Measurements from ENCODE around the gene CHRND. TPM values are rescaled to one million over a fixed set of nuclear protein-coding genes. Genes with fewer than 3 reads are reported as not detected.

Gene CHRND
- total and polyA plus RNA-seq, 2 of the 8 experiments (the other 6 are each of a cell fraction or from before 2014, with no cell fraction given): 0.24 TPM; not detected in 1

DNA sequence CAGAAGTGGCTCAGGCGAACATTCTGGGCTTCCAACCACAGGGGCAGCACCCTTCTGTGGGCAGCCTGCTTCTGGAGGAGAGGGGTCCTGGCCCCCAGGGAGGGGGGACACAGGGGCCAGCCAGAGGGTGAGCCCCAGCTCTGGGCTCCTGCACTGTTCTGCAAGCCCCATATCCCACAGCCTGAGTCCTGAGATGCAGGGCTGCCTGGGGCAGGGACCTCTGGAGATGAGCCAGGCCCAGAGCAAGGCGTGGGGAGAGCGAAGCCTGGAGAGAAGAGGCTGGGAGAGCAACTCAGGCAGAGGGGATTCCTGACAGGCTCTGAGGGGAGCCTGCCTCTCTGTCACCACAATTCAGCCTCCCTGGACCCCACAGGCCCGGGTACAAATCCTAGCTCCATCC, 19.3 kb upstream of the CHRND start:
- Histone ChIP-seq H3K4me1 (replicated peaks in 1 of 4; ENCODE audit: control insufficient read depth in 3 of 4, insufficient read depth in 4 of 4, low read length in 3 of 4) (peaks cover 0 to 23% (median 15%) of the 10 kb centered on the region in 4 experiments; a peak in 6 of 7 replicates), H4K8ac (ENCODE audit: extremely low read depth, insufficient read depth, low read length) (no peak overlapping the region), H2AK5ac (ENCODE audit: low read depth, low read length) (no peak overlapping the region), H2BK5ac (ENCODE audit: low read depth, low read length) (no peak overlapping the region), H3K4me2 (ENCODE audit: insufficient read depth in 1 of 2, low read depth in 2 of 2, low read length in 2 of 2) (0 out of 4 replicates have a peak overlapping the region, but pooled peaks of 1 of the 2 experiments have one; percentile 30), H3K27me3 (replicated peaks in 1 of 4; ENCODE audit: control insufficient read depth in 3 of 4, extremely low read depth in 1 of 4, insufficient read depth in 3 of 4, low read length in 3 of 4) (peaks cover 15 to 42% (median 41%) of the 10 kb centered on the region in 4 experiments), H3K56ac (replicated peaks; ENCODE audit: insufficient read length, low read depth, low read length) (no peak overlapping the region), H3K23ac (ENCODE audit: insufficient read length) (no peak overlapping the region), H2BK15ac (ENCODE audit: low read length) (no peak overlapping the region), H3K18ac (ENCODE audit: extremely low read depth, low read length) (peak overlapping the region; percentile 13; the same call in 1 of the 2 replicates), H4K91ac (replicated peaks; ENCODE audit: insufficient read length, low read length) (no peak overlapping the region), H2BK120ac (replicated peaks; ENCODE audit: low read depth, low read length) (no peak overlapping the region), H2BK20ac (ENCODE audit: low read length) (no peak overlapping the region), H3K23me2 (ENCODE audit: low read depth, low read length) (peaks cover 12% of the 10 kb centered on the region), H4K20me1 (replicated peaks in 1 of 2; ENCODE audit: control insufficient read depth in 1 of 2, insufficient read depth in 2 of 2, low read length in 2 of 2) (peaks cover 0 to 2% of the 10 kb centered on the region in 2 experiments), H4K5ac (ENCODE audit: insufficient read length, low read depth, low read length) (no peak overlapping the region), H3K4me3 (ENCODE audit: extremely low read depth in 1 of 4, insufficient read depth in 2 of 4, low read depth in 3 of 4, low read length in 4 of 4) (no peak overlapping the region), H2AFZ (ENCODE audit: low read length) (no peak overlapping the region), H3K79me1 (ENCODE audit: low read depth, low read length) (no peaks in the 10 kb centered on the region), H3K9me3 (ENCODE audit: insufficient read depth in 2 of 2, low read depth in 1 of 2, low read length in 1 of 2) (no peaks in the 10 kb centered on the region), H3K79me2 (ENCODE audit: control insufficient read depth in 1 of 2, insufficient read depth in 2 of 2, low read length in 2 of 2) (no peaks in the 10 kb centered on the region), H2BK12ac (ENCODE audit: low read depth, low read length) (no peak overlapping the region; the same call in 1 of the 2 replicates), H3K4ac (replicated peaks; ENCODE audit: insufficient read length, low read depth, low read length) (no peak overlapping the region), H3K27ac (ENCODE audit: low read depth, low read length) (no peak overlapping the region), H3K9ac (replicated peaks in 1 of 4; ENCODE audit: extremely low read depth in 1 of 4, low read depth in 3 of 4, low read length in 3 of 4) (no peak overlapping the region), H3K36me3 (ENCODE audit: control insufficient read depth in 2 of 4, insufficient read depth in 4 of 4, low read length in 3 of 4) (no peaks in the 10 kb centered on the region), H3K14ac (ENCODE audit: insufficient read length) (no peak overlapping the region)
- ChIA-PET CTCF (ENCODE audit: partially characterized antibody) (interaction anchor here (0.8 to 10.8 kb wide), 7 partner anchors 13 to 171 kb away, joined by 3 to 176 read pairs (median 5); partner anchors contain the start of genes CHRND, ECEL1 and PRSS56), POLR2A (ENCODE audit: partially characterized antibody) (interaction anchor here (0.8 kb wide), 1 partner anchor 12 kb away, joined by 3 read pairs; no protein-coding TSS in a partner anchor)
- WGBS, 2 experiments (ENCODE audit: extremely low coverage in 1 of 2, insufficient coverage in 1 of 2, insufficient read length in 1 of 2, insufficient replicate concordance in 2 of 2, low coverage in 1 of 2, low lambda C conversion rate in 2 of 2, missing lambda C conversion rate in 1 of 2): 81% methylated on average over 4 of the region's 4 CpGs; no CpG with 5 or more reads in 1 of the 2 experiments
- DNase-seq (ENCODE audit: low read depth in 1 of 2, low spot score in 2 of 2) (no peak), FAIRE-seq (no peak)
- TF ChIP-seq HDAC6 (IDR thresholded peaks at IDR 0.05; ENCODE audit: low read depth, low read length): no peak
